MCF 10A (cell line): ENCODE data around the gene TLK1. TPM values are rescaled to one million over a fixed set of nuclear protein-coding genes. Genes with fewer than 3 reads are reported as not detected.

Experiments used
- BruUV-seq: library from RNA; stranded (reverse); fragments of 400-500 nt; replicated peaks from 2 replicates; lab custom pipeline; 2021; lab: Mats Ljungman, UMichigan
- CTCF ChIA-PET: fragments of 300-600 bp; sonication (Branson Sonifier 250); formaldehyde crosslinking; extraction: SDS; loops from one replicate; lab custom pipeline; 2021; ENCODE audit warnings: antibody characterized with exemption, inconsistent platforms; lab: Yijun Ruan, JAX
- POLR2A ChIA-PET: fragments of 300-600, 350-650 bp; sonication (Branson Sonifier 250); formaldehyde crosslinking; extraction: SDS; loops from one replicate; lab custom pipeline; 2020; ENCODE audit warnings: antibody characterized with exemption, inconsistent platforms; lab: Yijun Ruan, JAX
- DNase-seq: peaks from one replicate; pipeline ENCODE4 v3.0.0-alpha.2; 2018; ENCODE audit not compliant: unreplicated experiment
- H3K27ac Mint-ChIP-seq: one replicate; pipeline ENCODE4 v1.8.0; 2022; ENCODE audit warnings: mild to moderate bottlenecking, low read depth, mixed read lengths; ENCODE audit not compliant: unreplicated experiment
- H3K27me3 Mint-ChIP-seq: one replicate; pipeline ENCODE4 v1.8.0; 2022; ENCODE audit warnings: mixed read lengths; ENCODE audit not compliant: insufficient read depth, unreplicated experiment
- H3K36me3 Mint-ChIP-seq: one replicate; pipeline ENCODE4 v1.8.0; 2022; ENCODE audit warnings: mild to moderate bottlenecking, moderate library complexity, mixed read lengths; ENCODE audit not compliant: insufficient read depth, unreplicated experiment
- H3K4me1 Mint-ChIP-seq: one replicate; pipeline ENCODE4 v1.8.0; 2022; ENCODE audit warnings: mixed read lengths; ENCODE audit not compliant: insufficient read depth, unreplicated experiment
- H3K4me3 Mint-ChIP-seq: one replicate; pipeline ENCODE4 v1.8.0; 2022; ENCODE audit warnings: mild to moderate bottlenecking, moderate library complexity, mixed read lengths; ENCODE audit not compliant: unreplicated experiment
- H3K9me3 Mint-ChIP-seq: one replicate; pipeline ENCODE4 v1.8.0; 2022; ENCODE audit warnings: mixed read lengths; ENCODE audit not compliant: unreplicated experiment
- intact Hi-C: fragments of 100-400 bp; cut with micrococcal nuclease; formaldehyde crosslinking; loops from 2 replicates; pipeline ENCODE4 v1.14.1; 2022
- total RNA-seq: library from RNA; stranded (reverse); gene quantifications from 2 replicates; pipeline ENCODE4 v1.2.3, GENCODE V29; 2022
- TF ChIP-seq, protein P1 (sequence below): fragments of 200-600 bp; IDR thresholded peaks from one replicate; pipeline ENCODE4 v1.8.0; 2022; ENCODE audit warnings: antibody characterized with exemption, mild to moderate bottlenecking; ENCODE audit not compliant: unreplicated experiment

TLK1 gene
- total RNA-seq, 1 experiment from 2014 or later, result 60.6 TPM

DNA sequence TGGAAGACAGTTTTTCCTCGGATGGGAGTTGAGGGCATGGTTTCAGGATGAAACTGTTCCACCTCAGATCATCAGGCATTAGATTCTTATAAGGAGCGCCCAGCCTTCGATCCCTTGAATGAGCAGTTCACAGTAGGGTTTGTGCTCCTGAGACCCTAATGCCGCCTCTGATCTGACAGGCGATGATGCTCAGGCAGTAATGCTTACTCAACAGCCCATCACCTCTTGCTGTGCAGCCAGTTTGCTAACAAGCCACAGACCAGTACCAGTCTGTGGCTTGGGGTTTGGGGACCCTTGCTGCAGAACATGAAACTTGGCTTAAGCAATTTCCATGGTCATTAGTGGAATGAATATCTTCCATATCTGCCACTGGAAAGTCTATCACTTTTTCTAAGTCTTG is 175.3 kb downstream of the TLK1 start:
- no peak overlapping the region for H3K27ac Mint-ChIP-seq
- no TSS peak for BruUV-seq
- POLR2A ChIA-PET, result interaction anchor here (0.7 kb wide), 1 partner anchor 494 kb away, joined by 5 read pairs; no protein-coding TSS in a partner anchor

DNA sequence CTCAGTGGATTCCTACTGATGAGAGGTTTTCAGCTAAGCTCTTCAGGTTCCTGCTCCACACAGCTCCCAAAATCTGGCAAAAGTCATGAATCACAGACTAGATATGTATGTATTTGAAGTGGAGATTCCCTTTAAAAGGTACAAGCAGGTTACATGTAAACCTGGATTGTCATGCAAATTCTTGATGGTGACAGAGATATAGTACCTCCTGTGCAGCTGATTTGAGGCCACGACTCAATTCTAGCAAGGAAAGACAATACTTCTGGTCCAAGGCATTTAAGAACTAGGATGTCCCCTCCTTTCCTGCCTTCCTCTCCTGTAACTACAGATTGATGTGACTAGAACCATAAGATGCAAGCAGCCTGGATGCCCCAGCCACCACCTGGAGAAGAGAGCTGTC is 176.6 kb downstream of the TLK1 start:
- no peak for DNase-seq
- POLR2A ChIA-PET, result interaction anchor here (0.7 to 0.9 kb wide), 3 partner anchors 9 to 55 kb away, joined by 3 read pairs; partner anchors contain the start of gene GORASP2
- no peak overlapping the region for H3K27ac Mint-ChIP-seq
- peaks cover 14% of the 10 kb centered on the region for H3K27me3 Mint-ChIP-seq
- H3K9me3 Mint-ChIP-seq, result no peaks in the 10 kb centered on the region
- H3K4me3 Mint-ChIP-seq, result no peak overlapping the region
- intact Hi-C loops, result no loop called here
- no TSS peak for BruUV-seq
- peaks cover 35% of the 10 kb centered on the region for H3K36me3 Mint-ChIP-seq
- CTCF ChIA-PET, result interaction anchor here (1.2 kb wide), 1 partner anchor 175 kb away, joined by 3 read pairs; no protein-coding TSS in a partner anchor
- no peaks in the 10 kb centered on the region for H3K4me1 Mint-ChIP-seq
- TF ChIP-seq, protein P1, sequence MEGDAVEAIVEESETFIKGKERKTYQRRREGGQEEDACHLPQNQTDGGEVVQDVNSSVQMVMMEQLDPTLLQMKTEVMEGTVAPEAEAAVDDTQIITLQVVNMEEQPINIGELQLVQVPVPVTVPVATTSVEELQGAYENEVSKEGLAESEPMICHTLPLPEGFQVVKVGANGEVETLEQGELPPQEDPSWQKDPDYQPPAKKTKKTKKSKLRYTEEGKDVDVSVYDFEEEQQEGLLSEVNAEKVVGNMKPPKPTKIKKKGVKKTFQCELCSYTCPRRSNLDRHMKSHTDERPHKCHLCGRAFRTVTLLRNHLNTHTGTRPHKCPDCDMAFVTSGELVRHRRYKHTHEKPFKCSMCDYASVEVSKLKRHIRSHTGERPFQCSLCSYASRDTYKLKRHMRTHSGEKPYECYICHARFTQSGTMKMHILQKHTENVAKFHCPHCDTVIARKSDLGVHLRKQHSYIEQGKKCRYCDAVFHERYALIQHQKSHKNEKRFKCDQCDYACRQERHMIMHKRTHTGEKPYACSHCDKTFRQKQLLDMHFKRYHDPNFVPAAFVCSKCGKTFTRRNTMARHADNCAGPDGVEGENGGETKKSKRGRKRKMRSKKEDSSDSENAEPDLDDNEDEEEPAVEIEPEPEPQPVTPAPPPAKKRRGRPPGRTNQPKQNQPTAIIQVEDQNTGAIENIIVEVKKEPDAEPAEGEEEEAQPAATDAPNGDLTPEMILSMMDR, result no peak

More for the DNA sequence above, 175.3 kb downstream of the TLK1 start:
- Mint-ChIP-seq H3K4me1 (no peaks in the 10 kb centered on the region), H3K4me3 (no peak overlapping the region), H3K27me3 (peaks cover 14% of the 10 kb centered on the region), H3K36me3 (peaks cover 45% of the 10 kb centered on the region), H3K9me3 (no peaks in the 10 kb centered on the region)
- TF ChIP-seq, protein P1, result no peak
- CTCF ChIA-PET, result interaction anchor here (1.0 kb wide), 1 partner anchor 12 kb away, joined by 3 read pairs; no protein-coding TSS in a partner anchor
- no peak for DNase-seq
- intact Hi-C loops, result loop anchor here (5.0 kb wide), 2 partner anchors 172 to 432 kb away; no protein-coding TSS in a partner anchor

DNA sequence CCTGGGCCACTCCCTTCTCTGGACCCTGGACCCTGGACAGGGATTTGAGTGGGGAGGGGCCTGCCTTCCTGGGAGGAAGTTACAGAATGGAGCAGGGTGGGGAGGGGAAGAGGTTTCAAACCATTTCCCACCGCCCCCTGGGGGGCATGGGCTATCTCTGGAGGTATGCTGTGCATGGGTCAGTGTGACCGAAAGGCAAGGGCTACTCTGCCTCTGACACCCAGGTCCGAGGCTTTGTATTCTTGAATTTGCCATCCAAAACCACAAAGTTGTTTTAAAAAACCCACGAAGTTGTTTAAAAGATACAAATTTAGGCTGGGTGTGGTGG is 184.8 kb downstream of the TLK1 start:
- no peak for DNase-seq
- no peaks in the 10 kb centered on the region for H3K36me3 Mint-ChIP-seq
- intact Hi-C loops, result no loop called here
- no peaks in the 10 kb centered on the region for H3K27me3 Mint-ChIP-seq
- no peaks in the 10 kb centered on the region for H3K9me3 Mint-ChIP-seq
- BruUV-seq, result no TSS peak
- no peaks in the 10 kb centered on the region for H3K4me1 Mint-ChIP-seq
- ChIA-PET POLR2A (no interaction called here), CTCF (interaction anchor here (1.6 to 4.2 kb wide), 3 partner anchors 179 to 440 kb away, joined by 4 to 22 read pairs (median 5); no protein-coding TSS in a partner anchor)
- H3K27ac Mint-ChIP-seq, result no peak overlapping the region
- no peak overlapping the region for H3K4me3 Mint-ChIP-seq
- TF ChIP-seq, protein P1, result no peak

DNA sequence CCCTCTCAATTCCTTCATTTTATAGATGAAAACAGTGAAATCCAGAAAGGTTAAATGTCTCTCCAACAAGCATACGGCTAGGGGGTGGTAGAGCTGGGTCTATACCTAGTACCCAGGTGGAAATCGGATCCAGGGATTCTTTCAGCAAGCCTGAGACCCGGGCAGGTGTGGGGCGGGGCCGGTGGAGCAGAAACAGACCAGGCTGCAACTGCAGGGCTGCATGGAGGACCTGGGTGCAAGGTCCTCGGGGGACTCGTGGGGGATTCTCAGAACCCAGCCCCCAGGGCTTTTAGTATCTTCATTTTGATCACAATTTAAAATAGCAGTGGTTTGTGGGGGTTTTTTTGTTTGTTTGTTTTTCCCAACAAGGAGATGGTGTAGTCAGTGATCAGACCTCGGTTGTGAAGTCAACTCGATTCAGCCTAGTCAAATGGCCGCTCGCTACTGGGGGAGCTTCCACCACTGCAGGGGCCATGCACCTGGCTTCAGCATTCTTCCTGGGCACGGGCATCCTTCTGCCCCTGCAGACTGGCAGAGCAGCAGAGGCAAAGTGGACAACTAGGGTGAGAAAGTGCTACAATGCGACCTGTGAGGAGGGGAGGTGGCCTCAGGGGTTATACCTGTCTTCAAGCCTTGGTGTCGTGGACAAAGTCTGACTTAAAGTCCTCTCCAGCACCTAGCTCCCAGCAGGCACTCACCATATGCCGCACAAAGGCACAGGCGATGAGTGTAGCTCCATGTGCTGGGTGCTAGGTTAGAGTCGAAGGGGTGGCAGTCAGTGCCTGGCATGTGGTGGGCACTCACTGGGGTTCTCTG is 185.4 kb downstream of the TLK1 start:
- H3K9me3 Mint-ChIP-seq, result no peaks in the 10 kb centered on the region
- POLR2A ChIA-PET, result interaction anchor here (0.5 to 2.1 kb wide), 5 partner anchors 9 to 459 kb away, joined by 3 to 14 read pairs (median 4); partner anchors contain the start of genes DCAF17 and METTL8
- no peak for DNase-seq
- no TSS peak for BruUV-seq
- H3K4me3 Mint-ChIP-seq, result no peak overlapping the region
- H3K36me3 Mint-ChIP-seq, result no peaks in the 10 kb centered on the region
- intact Hi-C loops, result no loop called here
- CTCF ChIA-PET, result interaction anchor here (0.6 to 4.2 kb wide), 6 partner anchors 14 to 621 kb away, joined by 3 to 22 read pairs (median 4); no protein-coding TSS in a partner anchor
- H3K4me1 Mint-ChIP-seq, result no peaks in the 10 kb centered on the region
- H3K27ac Mint-ChIP-seq, result no peak overlapping the region
- TF ChIP-seq, protein P1, result no peak
- no peaks in the 10 kb centered on the region for H3K27me3 Mint-ChIP-seq
